Gastroesophageal sphincter (tissue), 4 donors: ENCODE measurements around the gene SRRT. TPM values are rescaled to one million over a fixed set of nuclear protein-coding genes. Genes with fewer than 3 reads are reported as not detected.

Source experiments
- ATAC-seq: fragments of 150-250 bp; one replicate; pipeline ENCODE4 v1.9.1; 2016; ENCODE audit warnings: mild to moderate bottlenecking, moderate library complexity
- H3K27ac ChIP-seq, 4 donors: fragments of 200-600 bp; sonication (generic) in 3 of 4; 1 replicate in 3 of 4; 2 replicates in 1 of 4; pipeline ENCODE4 v1.5.1; 2016 to 2019
- H3K27me3 ChIP-seq: fragments of 200-600 bp; sonication (generic); one replicate; pipeline ENCODE4 v1.5.1; 2019
- H3K36me3 ChIP-seq, 2 donors: fragments of 200-600 bp; sonication (generic); one replicate each; pipeline ENCODE4 v1.5.1; 2019; ENCODE audit warnings: control low read depth in 1 of 2
- H3K4me1 ChIP-seq, 3 donors: fragments of 200-600 bp; sonication (generic); 1 replicate in 2 of 3; 2 replicates in 1 of 3; pipeline ENCODE4 v1.5.1; 2016 to 2019; ENCODE audit warnings: control low read depth in 2 of 3
- H3K4me3 ChIP-seq, 2 donors: fragments of 200-600 bp; sonication (generic); one replicate each; pipeline ENCODE4 v1.5.1; 2019; ENCODE audit warnings: mild to moderate bottlenecking in 1 of 2, moderate library complexity in 1 of 2
- H3K9me3 ChIP-seq, 3 donors: fragments of 200-600 bp; sonication (generic); one replicate each; pipeline ENCODE4 v1.5.1; 2017 to 2019; ENCODE audit warnings: control low read depth in 2 of 3
- EP300 ChIP-seq: sonication (generic); formaldehyde crosslinking; IDR thresholded peaks from one replicate; pipeline ENCODE4 v1.6.1; 2017; ENCODE audit warnings: antibody characterized with exemption, mild to moderate bottlenecking
- POLR2A ChIP-seq, 2 donors: fragments of 450-650 bp; IDR thresholded peaks; one replicate each; pipeline ENCODE4 v1.6.1; 2017; ENCODE audit warnings: antibody characterized with exemption in 2 of 2, mild to moderate bottlenecking in 2 of 2, moderate library complexity in 1 of 2
- POLR2AphosphoS5 ChIP-seq: sonication (generic); formaldehyde crosslinking; IDR thresholded peaks from one replicate; pipeline ENCODE4 v1.6.1; 2017; ENCODE audit warnings: antibody characterized with exemption
- WGBS, 2 donors: methylation state at CpG; one replicate each; pipeline ENCODE4 v1.1.5; 2018; ENCODE audit warnings: low coverage in 1 of 2; 5-methylcytosine and 5-hydroxymethylcytosine counted together
- total RNA-seq, 4 donors: library from RNA; depleted of rRNA; stranded (reverse); fragments of >200 nt; gene quantifications; one replicate each; pipeline ENCODE4 v1.1.0, GENCODE V29; 2016
- TF ChIP-seq, protein P1 (sequence below), 4 experiments: fragments of 200-600 bp in 2 of 4; fragments of 450-650 bp in 2 of 4; sonication (generic) in 1 of 4; IDR thresholded peaks; one replicate each; pipeline ENCODE4 v1.5.1; 2017 to 2019; ENCODE audit warnings: antibody characterized with exemption in 4 of 4, mild to moderate bottlenecking in 2 of 4, moderate library complexity in 2 of 4

The SRRT gene
- total RNA-seq, 4 donors from 2014 or later, result 47.5 to 73.4 (median 57.0) TPM

- peaks cover 0 to 97% of the 10 kb centered on the region in 2 donors for H3K36me3 ChIP-seq
- WGBS, 2 donors, result 100% methylated on average over 2 of the region's 9 CpGs
- H3K27ac ChIP-seq, result no peak overlapping the region
- ATAC-seq, result no peak
- H3K27me3 ChIP-seq, result no peaks in the 10 kb centered on the region
- no peaks in the 10 kb centered on the region for H3K9me3 ChIP-seq
- TF ChIP-seq POLR2AphosphoS5 (no peak), POLR2A (IDR thresholded peaks at IDR 0.05) (no peak), EP300 (no peak)
- TF ChIP-seq, protein P1, sequence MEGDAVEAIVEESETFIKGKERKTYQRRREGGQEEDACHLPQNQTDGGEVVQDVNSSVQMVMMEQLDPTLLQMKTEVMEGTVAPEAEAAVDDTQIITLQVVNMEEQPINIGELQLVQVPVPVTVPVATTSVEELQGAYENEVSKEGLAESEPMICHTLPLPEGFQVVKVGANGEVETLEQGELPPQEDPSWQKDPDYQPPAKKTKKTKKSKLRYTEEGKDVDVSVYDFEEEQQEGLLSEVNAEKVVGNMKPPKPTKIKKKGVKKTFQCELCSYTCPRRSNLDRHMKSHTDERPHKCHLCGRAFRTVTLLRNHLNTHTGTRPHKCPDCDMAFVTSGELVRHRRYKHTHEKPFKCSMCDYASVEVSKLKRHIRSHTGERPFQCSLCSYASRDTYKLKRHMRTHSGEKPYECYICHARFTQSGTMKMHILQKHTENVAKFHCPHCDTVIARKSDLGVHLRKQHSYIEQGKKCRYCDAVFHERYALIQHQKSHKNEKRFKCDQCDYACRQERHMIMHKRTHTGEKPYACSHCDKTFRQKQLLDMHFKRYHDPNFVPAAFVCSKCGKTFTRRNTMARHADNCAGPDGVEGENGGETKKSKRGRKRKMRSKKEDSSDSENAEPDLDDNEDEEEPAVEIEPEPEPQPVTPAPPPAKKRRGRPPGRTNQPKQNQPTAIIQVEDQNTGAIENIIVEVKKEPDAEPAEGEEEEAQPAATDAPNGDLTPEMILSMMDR (IDR thresholded peaks at IDR 0.05), result no peak
- H3K4me1 ChIP-seq, result peaks cover 0 to 54% (median 0%) of the 10 kb centered on the region in 3 donors
- no peak overlapping the region for H3K4me3 ChIP-seq
Measured at GRCh38 chr7:100882201-100882600, 7.3 kb downstream of the SRRT start.

DNA sequence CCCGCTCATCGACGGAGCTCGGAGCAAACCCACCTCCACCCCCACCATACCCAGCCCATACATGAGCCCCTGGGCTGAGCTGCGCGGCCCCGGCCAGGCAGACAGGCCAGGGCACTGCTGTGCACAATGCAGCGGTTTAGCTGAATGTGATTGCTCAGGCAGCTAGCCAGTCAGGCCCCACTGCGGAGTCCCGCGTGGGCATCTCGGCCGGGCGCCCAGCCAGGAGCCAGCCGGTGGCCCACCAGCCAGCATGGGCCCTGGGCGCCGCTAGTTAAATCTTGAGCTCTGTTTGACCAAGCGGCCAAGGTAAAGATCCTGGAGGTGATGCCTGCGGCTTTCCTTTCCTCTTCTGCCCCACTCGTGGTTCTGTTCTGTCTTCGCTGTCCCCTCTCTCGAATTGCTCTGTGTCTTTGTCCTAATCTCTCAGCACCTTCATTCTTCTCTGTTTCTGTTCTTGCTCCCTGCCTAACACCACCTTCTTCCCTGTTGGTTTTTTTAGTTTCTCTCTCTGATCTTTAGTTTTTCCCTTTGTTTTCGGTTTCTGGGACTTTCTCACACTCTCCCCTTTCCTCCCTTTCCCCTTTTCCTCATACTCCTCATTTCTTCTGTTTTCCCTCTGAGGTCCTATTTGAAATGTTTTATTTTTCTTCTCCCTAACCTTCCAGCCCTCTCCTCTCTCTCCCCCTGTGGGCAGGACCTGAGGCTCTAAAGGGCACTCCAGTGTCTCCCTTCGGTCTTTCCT is 8.1 kb downstream of the SRRT start:
- peaks cover 0 to 98% of the 10 kb centered on the region in 2 donors for H3K36me3 ChIP-seq
- ATAC-seq, result no peak
- H3K27me3 ChIP-seq, result no peaks in the 10 kb centered on the region
- 75 to 86% methylated on average over 5 to 18 of the region's 24 CpGs for WGBS, 2 donors
- H3K27ac ChIP-seq, result no peak overlapping the region
- no peak overlapping the region for H3K4me3 ChIP-seq
- no peak for TF ChIP-seq EP300
- TF ChIP-seq POLR2A (IDR thresholded peaks at IDR 0.05), result no peak
- TF ChIP-seq, protein P1 (IDR thresholded peaks at IDR 0.05), result no peak
- TF ChIP-seq POLR2AphosphoS5, result no peak
- peaks cover 0 to 54% (median 3%) of the 10 kb centered on the region in 3 donors for H3K4me1 ChIP-seq
- no peaks in the 10 kb centered on the region for H3K9me3 ChIP-seq

- TF ChIP-seq POLR2A (IDR thresholded peaks at IDR 0.05) (no peak), EP300 (no peak), POLR2AphosphoS5 (no peak)
- TF ChIP-seq, protein P1 (IDR thresholded peaks at IDR 0.05), result no peak
- no peak for ATAC-seq
- Histone ChIP-seq H3K4me1 (peaks cover 0 to 51% (median 12%) of the 10 kb centered on the region in 3 donors), H3K27me3 (no peaks in the 10 kb centered on the region), H3K9me3 (no peaks in the 10 kb centered on the region), H3K36me3 (peaks cover 0 to 88% of the 10 kb centered on the region in 2 donors), H3K4me3 (no peak overlapping the region), H3K27ac (no peak overlapping the region)
- WGBS, 2 donors, result 87% methylated on average over 19 to 26 of the region's 29 CpGs
Measured at GRCh38 chr7:100884736-100885439, 10.0 kb downstream of the SRRT start.

- no peaks in the 10 kb centered on the region for H3K27me3 ChIP-seq
- no peak overlapping the region for H3K27ac ChIP-seq
- TF ChIP-seq EP300, result no peak
- WGBS, 2 donors, result 60 to 75% methylated on average over 15 to 19 of the region's 22 CpGs
- no peak for ATAC-seq
- no peaks in the 10 kb centered on the region for H3K9me3 ChIP-seq
- H3K36me3 ChIP-seq, result peaks cover 0 to 81% of the 10 kb centered on the region in 2 donors
- H3K4me3 ChIP-seq, result no peak overlapping the region
- H3K4me1 ChIP-seq, result peaks cover 0 to 51% (median 14%) of the 10 kb centered on the region in 3 donors
Measured at GRCh38 chr7:100885440-100886141, 10.7 kb downstream of the SRRT start.

DNA sequence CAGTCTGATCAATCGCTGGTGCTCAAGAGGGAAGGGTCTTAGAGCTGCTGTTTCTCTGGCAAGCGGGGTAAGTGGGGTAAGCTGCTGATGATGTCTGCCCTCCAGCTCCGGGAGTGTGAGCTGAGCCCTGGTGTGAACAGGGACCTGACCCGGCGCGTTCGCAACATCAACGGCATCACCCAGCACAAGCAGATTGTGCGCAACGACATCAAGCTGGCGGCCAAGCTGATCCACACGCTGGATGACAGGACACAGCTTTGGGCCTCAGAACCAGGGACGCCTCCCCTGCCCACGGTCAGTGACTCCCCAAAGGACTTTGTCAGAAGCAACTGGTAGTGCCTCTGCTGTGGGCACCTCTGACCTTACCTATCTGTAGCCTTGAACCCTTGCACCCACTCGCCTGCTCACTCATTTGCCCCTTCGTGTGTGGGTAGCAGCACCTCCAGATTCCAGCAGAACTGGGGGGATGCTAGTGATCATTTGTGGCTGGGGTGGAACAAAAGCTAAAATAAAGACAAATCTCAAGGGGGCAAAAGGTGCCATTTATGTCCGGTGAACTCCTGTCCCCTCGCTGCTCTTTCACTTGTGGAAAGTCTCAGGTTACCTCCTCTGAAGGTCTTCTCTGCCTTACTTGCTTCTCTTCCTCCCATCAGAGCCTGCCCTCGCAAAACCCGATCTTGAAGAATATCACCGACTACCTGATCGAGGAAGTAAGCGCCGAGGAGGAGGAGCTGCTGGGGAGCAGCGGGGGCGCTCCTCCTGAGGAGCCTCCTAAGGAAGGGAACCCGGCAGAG is 11.4 kb downstream of the SRRT start:
- H3K4me3 ChIP-seq, result no peak overlapping the region
- H3K36me3 ChIP-seq, result peaks cover 0 to 74% of the 10 kb centered on the region in 2 donors
- peaks cover 0 to 54% (median 21%) of the 10 kb centered on the region in 3 donors for H3K4me1 ChIP-seq
- 60 to 87% methylated on average over 1 to 23 of the region's 27 CpGs for WGBS, 2 donors
- no peak for ATAC-seq
- H3K9me3 ChIP-seq, result no peaks in the 10 kb centered on the region
- H3K27ac ChIP-seq, result peak overlapping the region in 1 of 4 donors; percentile 49
- H3K27me3 ChIP-seq, result no peaks in the 10 kb centered on the region
- TF ChIP-seq EP300 (no peak), POLR2AphosphoS5 (no peak), POLR2A (IDR thresholded peaks at IDR 0.05) (no peak)
- TF ChIP-seq, protein P1 (IDR thresholded peaks at IDR 0.05), result no peak
